ENCODE data around the gene MRPL38. TPM values are rescaled to one million over a fixed set of nuclear protein-coding genes. Genes with fewer than 3 reads are reported as not detected.

The MRPL38 gene
- total RNA-seq, 1 experiment from 2014 or later, result 146 TPM

DNA sequence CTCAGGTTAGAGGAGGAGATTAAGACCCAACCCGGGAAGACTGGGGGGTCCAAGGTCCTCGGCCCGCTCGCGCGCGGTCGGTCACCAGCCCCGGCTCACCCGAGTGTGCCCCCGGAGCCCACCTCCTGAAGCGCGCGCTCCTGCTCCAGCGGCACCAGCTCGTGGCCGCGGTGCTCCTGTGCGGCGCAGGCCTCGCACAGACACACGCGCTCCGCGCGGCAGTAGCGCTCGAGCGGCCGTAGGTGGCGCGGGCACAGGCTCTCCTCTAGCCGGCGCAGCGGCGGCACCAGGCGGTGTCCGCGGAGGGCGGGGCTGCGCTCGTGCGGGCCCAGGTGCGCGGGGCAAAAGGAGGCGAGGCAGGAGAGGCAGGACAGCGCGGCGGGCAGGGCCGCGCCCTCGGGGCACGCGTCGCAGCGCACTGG lies 26.9 kb downstream of the MRPL38 start:
- ATAC-seq (peak; percentile 81), DNase-seq (ENCODE audit: low spot score) (peak; percentile 81)
- H3K27me3 Mint-ChIP-seq (ENCODE audit: low read depth), result peaks cover 39% of the 10 kb centered on the region
- peaks cover 17% of the 10 kb centered on the region for H3K4me1 Mint-ChIP-seq
- H3K27ac Mint-ChIP-seq, result no peak overlapping the region
- peak overlapping the region; percentile 77 for H3K4me3 Mint-ChIP-seq
- ChIA-PET POLR2A (interaction anchor here (0.6 to 3.5 kb wide), 3 partner anchors 12 to 23 kb away, joined by 3 to 16 read pairs (median 4); partner anchors contain the start of gene WBP2), CTCF (interaction anchor here (0.5 to 6.1 kb wide), 27 partner anchors 8 to 421 kb away, joined by 3 to 71 read pairs (median 4); partner anchors contain the start of genes CDK3, MRPL38, TMEM94 and TRIM65)
- H3K36me3 Mint-ChIP-seq, result no peaks in the 10 kb centered on the region
- no peaks in the 10 kb centered on the region for H3K9me3 Mint-ChIP-seq
- TF ChIP-seq HMGA2 (CRISPR knock-in tag; IDR thresholded peaks at IDR 0.05) (no peak), E2F4 (CRISPR knock-in tag; IDR thresholded peaks at IDR 0.05; ENCODE audit: borderline replicate concordance, low read depth) (no peak), ZNF232 (CRISPR knock-in tag; IDR thresholded peaks at IDR 0.05) (no peak), EMX1 (CRISPR knock-in tag; IDR thresholded peaks at IDR 0.05) (no peak), ZNF263 (CRISPR knock-in tag; IDR thresholded peaks at IDR 0.05; ENCODE audit: low read depth) (no peak), SP1 (CRISPR knock-in tag; conservative IDR thresholded peaks at IDR 0.05) (peak; percentile 47; the same call in 1 of the 2 replicates), CBFB (CRISPR knock-in tag; IDR thresholded peaks at IDR 0.05; ENCODE audit: low read depth) (no peak), ZNF423 (CRISPR knock-in tag; IDR thresholded peaks at IDR 0.05) (no peak), ZBTB21 (CRISPR knock-in tag; IDR thresholded peaks at IDR 0.05; ENCODE audit: borderline replicate concordance) (no peak), ATF1 (CRISPR knock-in tag; IDR thresholded peaks at IDR 0.05) (no peak; the same call in 1 of the 2 replicates), PREB (CRISPR knock-in tag; IDR thresholded peaks at IDR 0.05; ENCODE audit: borderline replicate concordance) (no peak), SMAD3 (CRISPR knock-in tag; IDR thresholded peaks at IDR 0.05; ENCODE audit: borderline replicate concordance) (no peak), ZNF121 (CRISPR knock-in tag; IDR thresholded peaks at IDR 0.05) (peak; percentile 100), SMAD4 (CRISPR knock-in tag; IDR thresholded peaks at IDR 0.05) (no peak), FOXK1 (CRISPR knock-in tag; IDR thresholded peaks at IDR 0.05) (peak; percentile 30; the same call in 1 of the 2 replicates), ZNF317 (CRISPR knock-in tag; IDR thresholded peaks at IDR 0.05; ENCODE audit: borderline replicate concordance, low read depth) (0 out of 2 replicates have a peak, but pooled peaks have one; percentile 15), GRHL2 (CRISPR knock-in tag; IDR thresholded peaks at IDR 0.05; ENCODE audit: insufficient replicate concordance, severe bottlenecking) (no peak), FOXJ3 (CRISPR knock-in tag; IDR thresholded peaks at IDR 0.05; ENCODE audit: borderline replicate concordance) (no peak), TEAD1 (CRISPR knock-in tag; IDR thresholded peaks at IDR 0.05) (peak; percentile 43; the same call in 1 of the 2 replicates), USF2 (CRISPR knock-in tag; IDR thresholded peaks at IDR 0.05) (no peak), FOXP4 (CRISPR knock-in tag; IDR thresholded peaks at IDR 0.05) (peak; percentile 80; the same call in 1 of the 2 replicates)
- TF ChIP-seq, protein P1, sequence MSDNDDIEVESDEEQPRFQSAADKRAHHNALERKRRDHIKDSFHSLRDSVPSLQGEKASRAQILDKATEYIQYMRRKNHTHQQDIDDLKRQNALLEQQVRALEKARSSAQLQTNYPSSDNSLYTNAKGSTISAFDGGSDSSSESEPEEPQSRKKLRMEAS (CRISPR knock-in tag; IDR thresholded peaks at IDR 0.05), result peak; percentile 81; the same call in 1 of the 2 replicates
- TF ChIP-seq, protein P2, sequence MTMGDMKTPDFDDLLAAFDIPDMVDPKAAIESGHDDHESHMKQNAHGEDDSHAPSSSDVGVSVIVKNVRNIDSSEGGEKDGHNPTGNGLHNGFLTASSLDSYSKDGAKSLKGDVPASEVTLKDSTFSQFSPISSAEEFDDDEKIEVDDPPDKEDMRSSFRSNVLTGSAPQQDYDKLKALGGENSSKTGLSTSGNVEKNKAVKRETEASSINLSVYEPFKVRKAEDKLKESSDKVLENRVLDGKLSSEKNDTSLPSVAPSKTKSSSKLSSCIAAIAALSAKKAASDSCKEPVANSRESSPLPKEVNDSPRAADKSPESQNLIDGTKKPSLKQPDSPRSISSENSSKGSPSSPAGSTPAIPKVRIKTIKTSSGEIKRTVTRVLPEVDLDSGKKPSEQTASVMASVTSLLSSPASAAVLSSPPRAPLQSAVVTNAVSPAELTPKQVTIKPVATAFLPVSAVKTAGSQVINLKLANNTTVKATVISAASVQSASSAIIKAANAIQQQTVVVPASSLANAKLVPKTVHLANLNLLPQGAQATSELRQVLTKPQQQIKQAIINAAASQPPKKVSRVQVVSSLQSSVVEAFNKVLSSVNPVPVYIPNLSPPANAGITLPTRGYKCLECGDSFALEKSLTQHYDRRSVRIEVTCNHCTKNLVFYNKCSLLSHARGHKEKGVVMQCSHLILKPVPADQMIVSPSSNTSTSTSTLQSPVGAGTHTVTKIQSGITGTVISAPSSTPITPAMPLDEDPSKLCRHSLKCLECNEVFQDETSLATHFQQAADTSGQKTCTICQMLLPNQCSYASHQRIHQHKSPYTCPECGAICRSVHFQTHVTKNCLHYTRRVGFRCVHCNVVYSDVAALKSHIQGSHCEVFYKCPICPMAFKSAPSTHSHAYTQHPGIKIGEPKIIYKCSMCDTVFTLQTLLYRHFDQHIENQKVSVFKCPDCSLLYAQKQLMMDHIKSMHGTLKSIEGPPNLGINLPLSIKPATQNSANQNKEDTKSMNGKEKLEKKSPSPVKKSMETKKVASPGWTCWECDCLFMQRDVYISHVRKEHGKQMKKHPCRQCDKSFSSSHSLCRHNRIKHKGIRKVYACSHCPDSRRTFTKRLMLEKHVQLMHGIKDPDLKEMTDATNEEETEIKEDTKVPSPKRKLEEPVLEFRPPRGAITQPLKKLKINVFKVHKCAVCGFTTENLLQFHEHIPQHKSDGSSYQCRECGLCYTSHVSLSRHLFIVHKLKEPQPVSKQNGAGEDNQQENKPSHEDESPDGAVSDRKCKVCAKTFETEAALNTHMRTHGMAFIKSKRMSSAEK (CRISPR knock-in tag; IDR thresholded peaks at IDR 0.05; ENCODE audit: borderline replicate concordance), result no peak
- TF ChIP-seq, protein P3, sequence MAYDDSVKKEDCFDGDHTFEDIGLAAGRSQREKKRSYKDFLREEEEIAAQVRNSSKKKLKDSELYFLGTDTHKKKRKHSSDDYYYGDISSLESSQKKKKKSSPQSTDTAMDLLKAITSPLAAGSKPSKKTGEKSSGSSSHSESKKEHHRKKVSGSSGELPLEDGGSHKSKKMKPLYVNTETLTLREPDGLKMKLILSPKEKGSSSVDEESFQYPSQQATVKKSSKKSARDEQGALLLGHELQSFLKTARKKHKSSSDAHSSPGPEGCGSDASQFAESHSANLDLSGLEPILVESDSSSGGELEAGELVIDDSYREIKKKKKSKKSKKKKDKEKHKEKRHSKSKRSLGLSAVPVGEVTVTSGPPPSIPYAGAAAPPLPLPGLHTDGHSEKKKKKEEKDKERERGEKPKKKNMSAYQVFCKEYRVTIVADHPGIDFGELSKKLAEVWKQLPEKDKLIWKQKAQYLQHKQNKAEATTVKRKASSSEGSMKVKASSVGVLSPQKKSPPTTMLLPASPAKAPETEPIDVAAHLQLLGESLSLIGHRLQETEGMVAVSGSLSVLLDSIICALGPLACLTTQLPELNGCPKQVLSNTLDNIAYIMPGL (CRISPR knock-in tag; IDR thresholded peaks at IDR 0.05), result peak; percentile 81
- TF ChIP-seq, protein P4, sequence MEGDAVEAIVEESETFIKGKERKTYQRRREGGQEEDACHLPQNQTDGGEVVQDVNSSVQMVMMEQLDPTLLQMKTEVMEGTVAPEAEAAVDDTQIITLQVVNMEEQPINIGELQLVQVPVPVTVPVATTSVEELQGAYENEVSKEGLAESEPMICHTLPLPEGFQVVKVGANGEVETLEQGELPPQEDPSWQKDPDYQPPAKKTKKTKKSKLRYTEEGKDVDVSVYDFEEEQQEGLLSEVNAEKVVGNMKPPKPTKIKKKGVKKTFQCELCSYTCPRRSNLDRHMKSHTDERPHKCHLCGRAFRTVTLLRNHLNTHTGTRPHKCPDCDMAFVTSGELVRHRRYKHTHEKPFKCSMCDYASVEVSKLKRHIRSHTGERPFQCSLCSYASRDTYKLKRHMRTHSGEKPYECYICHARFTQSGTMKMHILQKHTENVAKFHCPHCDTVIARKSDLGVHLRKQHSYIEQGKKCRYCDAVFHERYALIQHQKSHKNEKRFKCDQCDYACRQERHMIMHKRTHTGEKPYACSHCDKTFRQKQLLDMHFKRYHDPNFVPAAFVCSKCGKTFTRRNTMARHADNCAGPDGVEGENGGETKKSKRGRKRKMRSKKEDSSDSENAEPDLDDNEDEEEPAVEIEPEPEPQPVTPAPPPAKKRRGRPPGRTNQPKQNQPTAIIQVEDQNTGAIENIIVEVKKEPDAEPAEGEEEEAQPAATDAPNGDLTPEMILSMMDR (IDR thresholded peaks at IDR 0.05), result no peak
